Tibial artery (tissue), 4 donors: ENCODE measurements around the gene RNF166.

Experiments used
- DNase-seq, 2 donors: peaks; one replicate each; pipeline ENCODE4 v3.0.0-alpha.2; 2019
- H3K27ac ChIP-seq, 2 donors: fragments of 200-600 bp; sonication (generic) in 1 of 2; 1 replicate in 1 of 2; 2 replicates in 1 of 2; pipeline ENCODE4 v1.5.1; 2018 to 2019; ENCODE audit warnings: mild to moderate bottlenecking in 1 of 2
- H3K27me3 ChIP-seq, 2 donors: fragments of 200-600 bp; sonication (generic) in 1 of 2; one replicate each; pipeline versions ENCODE4 v1.5.1 to v1.6.0; 2016 to 2019
- H3K36me3 ChIP-seq, 3 donors: fragments of 200-600 bp; sonication (generic) in 2 of 3; one replicate each; pipeline ENCODE4 v1.5.1; 2016 to 2019; ENCODE audit warnings: mild to moderate bottlenecking in 2 of 3
- H3K4me1 ChIP-seq, 4 donors: fragments of 200-600 bp; sonication (generic) in 2 of 4; 1 replicate in 3 of 4; 2 replicates in 1 of 4; pipeline ENCODE4 v1.5.1; 2016 to 2019
- H3K4me3 ChIP-seq, 2 donors: fragments of 200-600 bp; sonication (generic) in 1 of 2; 1 replicate in 1 of 2; 2 replicates in 1 of 2; pipeline ENCODE4 v1.5.1; 2018 to 2019; ENCODE audit warnings: mild to moderate bottlenecking in 2 of 2
- H3K9me3 ChIP-seq, 3 donors: fragments of 200-600 bp; sonication (generic) in 1 of 3; one replicate each; pipeline ENCODE4 v1.5.1; 2016 to 2019
- CTCF ChIP-seq, 2 experiments: fragments of 200-600 bp in 1 of 2; fragments of 450-650 bp in 1 of 2; IDR thresholded peaks; one replicate each; pipeline ENCODE4 v1.5.1; 2017 to 2019; ENCODE audit warnings: antibody characterized with exemption in 2 of 2, mild to moderate bottlenecking in 1 of 2, moderate library complexity in 1 of 2
- intact Hi-C: fragments of 100-400 bp; cut with DNase I; formaldehyde crosslinking; loops from one replicate; pipeline ENCODE4 v1.15.0; 2023; ENCODE audit warnings: low total_unique reads

Gene RNF166

GRCh38 chr16:88659160-88659559, 47.0 kb downstream of the RNF166 start:
- no peaks in the 10 kb centered on the region for H3K9me3 ChIP-seq
- no peak for TF ChIP-seq CTCF (IDR thresholded peaks at IDR 0.05)
- no peak overlapping the region for H3K4me3 ChIP-seq
- intact Hi-C loops, result no loop called here
- no peak for DNase-seq
- peaks cover 0 to 19% (median 11%) of the 10 kb centered on the region in 4 donors for H3K4me1 ChIP-seq
- peaks cover 13 to 42% (median 31%) of the 10 kb centered on the region in 3 donors for H3K36me3 ChIP-seq
- H3K27me3 ChIP-seq, result no peaks in the 10 kb centered on the region
- no peak overlapping the region for H3K27ac ChIP-seq

GRCh38 chr16:88658714-88659113, 47.5 kb downstream of the RNF166 start:
- DNase-seq, result no peak
- intact Hi-C loops, result no loop called here
- H3K36me3 ChIP-seq, result peaks cover 17 to 47% (median 35%) of the 10 kb centered on the region in 3 donors

GRCh38 chr16:88657371-88657770, 48.8 kb downstream of the RNF166 start:
- no peak for DNase-seq
- peaks cover 17 to 60% (median 43%) of the 10 kb centered on the region in 3 donors for H3K36me3 ChIP-seq

More at GRCh38 chr16:88658714-88659113, 47.5 kb downstream of the RNF166 start:
- H3K4me1 ChIP-seq, result peaks cover 0 to 14% (median 7%) of the 10 kb centered on the region in 4 donors
- TF ChIP-seq CTCF (IDR thresholded peaks at IDR 0.05), result no peak
- no peaks in the 10 kb centered on the region for H3K9me3 ChIP-seq
- H3K27me3 ChIP-seq, result no peaks in the 10 kb centered on the region
- H3K4me3 ChIP-seq, result no peak overlapping the region
- no peak overlapping the region for H3K27ac ChIP-seq

GRCh38 chr16:88656291-88656980, 49.8 kb downstream of the RNF166 start:
- no peak for DNase-seq
- no peak for TF ChIP-seq CTCF (IDR thresholded peaks at IDR 0.05)
- Histone ChIP-seq H3K27me3 (peaks cover 0 to 7% of the 10 kb centered on the region in 2 donors), H3K4me3 (no peak overlapping the region), H3K4me1 (peaks cover 0 to 6% (median 1%) of the 10 kb centered on the region in 4 donors), H3K27ac (no peak overlapping the region), H3K9me3 (no peaks in the 10 kb centered on the region), H3K36me3 (peaks cover 17 to 69% (median 43%) of the 10 kb centered on the region in 3 donors)
- intact Hi-C loops, result no loop called here

More at GRCh38 chr16:88657371-88657770, 48.8 kb downstream of the RNF166 start:
- Histone ChIP-seq H3K4me1 (peaks cover 0 to 9% (median 5%) of the 10 kb centered on the region in 4 donors), H3K4me3 (no peak overlapping the region), H3K9me3 (no peaks in the 10 kb centered on the region), H3K27me3 (peaks cover 0 to 1% of the 10 kb centered on the region in 2 donors), H3K27ac (no peak overlapping the region)
- TF ChIP-seq CTCF (IDR thresholded peaks at IDR 0.05), result no peak
- intact Hi-C loops, result no loop called here

GRCh38 chr16:88655733-88656281, 50.4 kb downstream of the RNF166 start:
- Histone ChIP-seq H3K4me1 (peaks cover 0 to 10% (median 7%) of the 10 kb centered on the region in 4 donors), H3K27ac (no peak overlapping the region), H3K27me3 (peaks cover 0 to 13% of the 10 kb centered on the region in 2 donors), H3K4me3 (no peak overlapping the region), H3K36me3 (peaks cover 17 to 69% (median 43%) of the 10 kb centered on the region in 3 donors), H3K9me3 (no peaks in the 10 kb centered on the region)
- no peak for DNase-seq
- intact Hi-C loops, result no loop called here
- TF ChIP-seq CTCF (IDR thresholded peaks at IDR 0.05), result no peak
